ENCODE data around the gene C19orf25. TPM values are rescaled to one million over a fixed set of nuclear protein-coding genes. Genes with fewer than 3 reads are reported as not detected.

Gene C19orf25
- total and polyA plus RNA-seq, 9 of the 15 experiments (the other 6 are each of a cell fraction or from before 2014, with no cell fraction given): 0.79 to 96.0 (median 36.1) TPM

- TF ChIP-seq TFAP4 (CRISPR knock-in tag; IDR thresholded peaks at IDR 0.05; ENCODE audit: borderline replicate concordance) (no peak; the same call in 1 of the 2 replicates), POLR2G (IDR thresholded peaks at IDR 0.05; ENCODE audit: low read depth, low read length) (peak; percentile 4; the same call in 1 of the 2 replicates), ZBTB7A (IDR thresholded peaks at IDR 0.05; ENCODE audit: borderline replicate concordance, control insufficient read depth, low read depth, low read length) (peak; percentile 5; the same call in 1 of the 2 replicates), RBM39 (optimal IDR thresholded peaks at IDR 0.05; ENCODE audit: low read depth, low read length) (no peak), SREBF2 (CRISPR knock-in tag; IDR thresholded peaks at IDR 0.05) (no peak), MBD1 (CRISPR knock-in tag; IDR thresholded peaks at IDR 0.05) (no peak), NR0B1 (IDR thresholded peaks at IDR 0.05; ENCODE audit: partially characterized antibody) (no peak), HLTF (IDR thresholded peaks at IDR 0.05) (peak; percentile 74), NR1H2 (CRISPR knock-in tag; IDR thresholded peaks at IDR 0.05) (no peak), THAP12 (CRISPR knock-in tag; IDR thresholded peaks at IDR 0.05) (no peak), CC2D1A (IDR thresholded peaks at IDR 0.05) (no peak), TAF7 (tag; IDR thresholded peaks at IDR 0.05) (no peak), ZNF253 (CRISPR knock-in tag; conservative IDR thresholded peaks at IDR 0.05) (no peak), CHD1 (IDR thresholded peaks at IDR 0.05; ENCODE audit: low read length) (no peak), ZNF24 (IDR thresholded peaks at IDR 0.05) (no peak), AFF1 (IDR thresholded peaks at IDR 0.05; ENCODE audit: low read depth in 1 of 2, partially characterized antibody in 2 of 2) (no peak), ZNF57 (CRISPR knock-in tag; IDR thresholded peaks at IDR 0.05) (no peak), KLF13 (tag; IDR thresholded peaks at IDR 0.05; ENCODE audit: borderline replicate concordance, low read depth) (no peak)
Observed at GRCh38 chr19:1524287-1524971, 45.4 kb upstream of the C19orf25 start (continued).

All from K562 (cell line).